SK-N-MC (cell line): ENCODE measurements around the gene PIM3.

Experiments used
- DNase-seq: peaks from one replicate; pipeline ENCODE4 v3.0.0-alpha.2; 2011; ENCODE audit warnings: low read depth, low spot score
- H3K27ac ChIP-seq: fragments of 200-600 bp; sonication (generic); 2 replicates; pipeline ENCODE4 v1.5.1; 2016; ENCODE audit warnings: mixed run types
- H3K36me3 ChIP-seq: fragments of 200-600 bp; sonication (generic); 2 replicates; pipeline ENCODE4 v1.6.1; 2017; ENCODE audit warnings: antibody characterized with exemption, low read length, mixed read lengths; ENCODE audit not compliant: insufficient read depth
- H3K4me3 ChIP-seq: fragments of 200-600 bp; sonication (generic); 2 replicates; pipeline ENCODE4 v1.5.1; 2016
- H3K9ac ChIP-seq: fragments of 200-600 bp; sonication (generic); 2 replicates; pipeline ENCODE4 v1.8.0; 2017; ENCODE audit warnings: mixed run types, mixed read lengths; ENCODE audit not compliant: insufficient read length
- H3K9me3 ChIP-seq: fragments of 200-600 bp; sonication (generic); 2 replicates; pipeline ENCODE4 v1.6.1; 2017; ENCODE audit warnings: low read depth, mild to moderate bottlenecking, antibody characterized with exemption, low read length, moderate library complexity, mixed read lengths
- EZH2 ChIP-seq: fragments of 200-600 bp; sonication (generic); IDR thresholded peaks from one replicate; pipeline ENCODE4 v1.6.1; 2017; ENCODE audit warnings: antibody characterized with exemption
- FOXP2 ChIP-seq: optimal IDR thresholded peaks from 2 replicates; pipeline ENCODE3; 2011; ENCODE audit warnings: mild to moderate bottlenecking, moderate library complexity; ENCODE audit not compliant: insufficient read depth; ENCODE audit errors: extremely low read length, control extremely low read depth
- POLR2AphosphoS5 ChIP-seq: IDR thresholded peaks from 2 replicates; pipeline ENCODE4 v1.6.1; 2012; ENCODE audit warnings: mild to moderate bottlenecking, low read depth, low read length, borderline replicate concordance

PIM3 gene

DNA sequence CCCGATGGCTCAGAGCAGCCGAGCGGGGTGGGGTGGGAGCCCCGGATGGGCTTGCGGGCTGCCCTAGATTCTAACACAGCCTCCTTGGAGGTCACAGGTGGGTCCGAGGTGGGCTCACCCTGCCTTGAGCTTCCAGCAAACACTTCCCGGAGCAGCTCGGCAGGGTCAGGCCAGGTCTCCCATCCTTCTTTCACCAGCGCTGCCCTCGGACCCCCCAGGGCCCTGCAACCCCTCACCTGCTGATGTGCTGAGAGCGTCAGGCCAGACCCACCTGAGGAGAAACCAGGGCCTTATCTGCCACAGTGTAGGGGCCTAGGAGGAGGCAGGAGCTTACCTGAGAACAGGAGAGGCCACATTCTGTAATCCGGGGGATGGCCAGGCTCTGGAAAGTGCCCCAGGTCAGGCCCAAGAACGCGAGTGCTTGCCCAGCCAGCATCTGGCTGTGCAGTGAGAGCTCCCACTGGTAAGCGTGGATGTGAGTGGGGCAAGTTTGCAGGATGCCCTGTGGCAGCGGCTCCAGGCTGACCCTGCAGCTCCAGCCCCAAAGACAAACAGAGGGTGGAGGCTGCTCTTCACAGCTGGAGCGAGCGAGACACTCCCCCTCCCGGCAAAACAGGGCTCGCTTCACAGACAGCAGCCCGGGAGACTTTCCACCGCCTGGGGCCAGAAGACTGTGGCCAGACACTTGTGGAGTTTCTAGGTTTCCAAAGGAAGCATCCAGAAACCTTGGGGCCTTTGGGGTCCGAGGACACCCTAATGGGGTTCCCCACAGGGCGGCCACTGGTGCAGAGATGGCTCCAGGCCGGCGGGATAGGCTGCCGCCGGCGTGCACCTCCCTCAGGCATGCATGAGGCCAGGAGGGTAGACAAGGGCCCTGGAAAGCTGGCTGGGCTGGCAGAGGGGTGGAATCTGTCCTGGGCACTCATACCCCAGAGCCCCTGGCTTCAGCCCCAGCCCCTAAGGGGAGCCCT, 51.9 kb downstream of the PIM3 start, which contains the start of gene IL17REL:
Gene IL17REL (minus strand): TSS at position 555 of the 971 bp plus-strand sequence. CDS start 119 bp downstream, at position 436.
- no peak for DNase-seq
- Histone ChIP-seq H3K9me3 (no peaks in the 10 kb centered on the region), H3K4me3 (no peak within 1 kb of the TSS), H3K9ac (no peak within 1 kb of the TSS), H3K36me3 (no peaks in the 10 kb centered on the region), H3K27ac (no peak within 1 kb of the TSS)
- no peak for TF ChIP-seq POLR2AphosphoS5
- TF ChIP-seq EZH2, result no peak
- TF ChIP-seq FOXP2, result no peak
